Stomach (tissue), 4 donors: ENCODE measurements around the gene EPHX1.

Experiments used
- EP300 ChIP-seq: sonication (generic); formaldehyde crosslinking; IDR thresholded peaks from one replicate; pipeline ENCODE4 v1.6.1; 2017; ENCODE audit warnings: antibody characterized with exemption
- POLR2A ChIP-seq, 4 donors: fragments of 450-650 bp; IDR thresholded peaks; one replicate each; pipeline ENCODE4 v1.6.1; 2016; ENCODE audit warnings: antibody characterized with exemption in 4 of 4, control low read depth in 2 of 4, mild to moderate bottlenecking in 1 of 4, moderate library complexity in 1 of 4
- TF ChIP-seq, protein P1 (sequence below), 7 experiments: fragments of 450-650 bp in 4 of 7; fragments of 200-600 bp in 3 of 7; sonication (generic) in 3 of 7; IDR thresholded peaks; one replicate each; pipeline ENCODE4 v1.5.1; 2016 to 2019; ENCODE audit warnings: antibody characterized with exemption in 7 of 7, control low read depth in 2 of 7, mild to moderate bottlenecking in 1 of 7

GRCh38 chr1:225859151-225859550 is 49.2 kb downstream of the EPHX1 start:
- TF ChIP-seq EP300, result no peak
- TF ChIP-seq, protein P1, sequence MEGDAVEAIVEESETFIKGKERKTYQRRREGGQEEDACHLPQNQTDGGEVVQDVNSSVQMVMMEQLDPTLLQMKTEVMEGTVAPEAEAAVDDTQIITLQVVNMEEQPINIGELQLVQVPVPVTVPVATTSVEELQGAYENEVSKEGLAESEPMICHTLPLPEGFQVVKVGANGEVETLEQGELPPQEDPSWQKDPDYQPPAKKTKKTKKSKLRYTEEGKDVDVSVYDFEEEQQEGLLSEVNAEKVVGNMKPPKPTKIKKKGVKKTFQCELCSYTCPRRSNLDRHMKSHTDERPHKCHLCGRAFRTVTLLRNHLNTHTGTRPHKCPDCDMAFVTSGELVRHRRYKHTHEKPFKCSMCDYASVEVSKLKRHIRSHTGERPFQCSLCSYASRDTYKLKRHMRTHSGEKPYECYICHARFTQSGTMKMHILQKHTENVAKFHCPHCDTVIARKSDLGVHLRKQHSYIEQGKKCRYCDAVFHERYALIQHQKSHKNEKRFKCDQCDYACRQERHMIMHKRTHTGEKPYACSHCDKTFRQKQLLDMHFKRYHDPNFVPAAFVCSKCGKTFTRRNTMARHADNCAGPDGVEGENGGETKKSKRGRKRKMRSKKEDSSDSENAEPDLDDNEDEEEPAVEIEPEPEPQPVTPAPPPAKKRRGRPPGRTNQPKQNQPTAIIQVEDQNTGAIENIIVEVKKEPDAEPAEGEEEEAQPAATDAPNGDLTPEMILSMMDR (IDR thresholded peaks at IDR 0.05), result no peak
- TF ChIP-seq POLR2A (IDR thresholded peaks at IDR 0.05), result no peak
